Fibroblast of skin of abdomen (primary cell): ENCODE measurements around the gene ABCB1.
"Not testable (repeated sequence)": the region's sequence is repeated elsewhere in the genome, so short reads cannot be mapped to it uniquely, and the experiment has no call there.

Source experiments
- DNase-seq: peaks from one replicate; pipeline ENCODE4 v3.0.0-alpha.2; 2013

ABCB1 gene

GRCh38 chr7:87465534-87465880 is 135.2 kb downstream of the ABCB1 start:
- DNase-seq = not testable (repeated sequence)

- DNase-seq = not testable (repeated sequence)
These were observed 135.7 kb downstream of the ABCB1 start for GRCh38 chr7:87464830-87465533.

DNA sequence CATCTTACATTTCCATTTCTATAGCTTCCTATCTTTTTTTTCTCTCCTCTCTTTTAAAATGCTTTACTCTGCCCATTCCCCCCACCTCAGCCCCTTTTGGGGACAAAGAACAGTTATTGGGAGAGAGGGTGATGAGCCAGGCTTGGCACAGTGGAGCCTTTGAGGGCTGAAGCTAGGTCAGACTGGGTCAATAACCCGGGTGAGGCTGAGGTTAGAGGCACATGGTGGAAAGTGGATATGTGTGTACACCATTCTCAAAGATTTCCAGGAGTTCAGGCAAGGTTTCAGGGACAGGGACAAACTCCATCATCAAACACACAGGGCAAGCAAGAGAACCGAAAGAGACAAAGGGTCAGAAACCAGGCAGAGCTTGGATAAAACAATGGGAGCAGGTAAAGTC is 136.7 kb downstream of the ABCB1 start:
- DNase-seq = no peak

DNA sequence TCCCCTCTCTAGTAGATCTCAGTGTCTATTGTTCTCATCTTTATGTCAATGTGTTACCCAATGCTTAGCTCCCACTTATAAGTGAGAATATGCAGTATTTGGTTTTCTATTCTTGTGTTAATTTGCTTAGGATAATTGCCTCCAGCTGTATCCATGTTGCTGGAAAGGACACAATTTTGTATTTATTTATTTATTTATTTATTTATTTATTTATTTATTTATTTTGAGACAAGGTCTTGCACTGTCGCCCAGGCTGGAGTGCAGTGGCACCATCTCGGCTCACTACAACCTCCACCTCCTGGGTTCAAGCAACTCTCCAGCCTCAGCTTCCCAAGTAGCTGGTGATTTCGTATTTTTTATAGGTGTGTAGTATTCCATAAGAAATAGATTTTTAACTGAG is 140.2 kb downstream of the ABCB1 start:
- DNase-seq = not testable (repeated sequence)

GRCh38 chr7:87459941-87460340 is 140.7 kb downstream of the ABCB1 start:
- DNase-seq = no peak

GRCh38 chr7:87458148-87458547 is 142.5 kb downstream of the ABCB1 start:
- DNase-seq = no peak

DNA sequence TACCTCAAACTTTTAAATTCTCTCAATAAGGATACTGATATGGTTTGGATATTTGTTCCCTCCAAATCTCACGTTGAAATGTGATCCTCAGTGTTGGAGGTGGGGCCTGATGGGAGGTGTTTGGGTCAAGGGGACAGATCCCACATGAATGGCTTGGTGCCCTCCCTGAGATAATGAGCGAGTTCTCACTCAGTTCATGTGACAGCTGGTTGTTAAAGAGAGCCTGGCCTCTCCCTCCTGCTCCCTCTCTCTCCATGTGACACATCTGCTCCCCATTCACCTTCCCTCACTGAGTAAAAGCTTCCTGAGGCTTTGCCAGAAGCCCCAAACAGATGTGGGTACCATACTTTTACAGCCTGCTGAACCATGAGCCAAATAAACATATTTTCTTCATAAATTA is 144.4 kb downstream of the ABCB1 start:
- no peak for DNase-seq
